Neural cell (in vitro differentiated cells): ENCODE measurements around the gene KIAA1958. TPM values are rescaled to one million over a fixed set of nuclear protein-coding genes. Genes with fewer than 3 reads are reported as not detected.

ENCODE experiments used
- H2AFZ ChIP-seq: fragments of 200-600, 300-800 bp; sonication (generic), shearing (Covaris generic); 2 replicates; pipeline ENCODE4 v1.6.0; 2014; ENCODE audit warnings: low read depth, mild to moderate bottlenecking, antibody characterized with exemption, low read length, moderate library complexity
- H3F3A ChIP-seq: fragments of 200-600 bp; shearing (Covaris generic); 2 replicates; pipeline ENCODE4 v1.6.1; 2016; ENCODE audit warnings: mild to moderate bottlenecking, moderate library complexity, mixed read lengths, antibody characterized with exemption, low read length; ENCODE audit not compliant: insufficient read depth, poor library complexity, severe bottlenecking
- H3K27ac ChIP-seq: fragments of 200-600, 300-800 bp; sonication (generic), shearing (Covaris generic); 2 replicates; pipeline ENCODE4 v1.5.1; 2014; ENCODE audit warnings: mild to moderate bottlenecking, low read length, moderate library complexity
- H3K27me3 ChIP-seq: fragments of 300-800, 200-600 bp; sonication (generic), shearing (Covaris generic); 2 replicates; pipeline ENCODE4 v1.6.0; 2014; ENCODE audit warnings: mild to moderate bottlenecking, low read depth, low read length, moderate library complexity; ENCODE audit not compliant: insufficient read depth
- H3K36me3 ChIP-seq: fragments of 300-800, 200-600 bp; sonication (generic), shearing (Covaris generic); 2 replicates; pipeline ENCODE4 v1.5.1; 2014; ENCODE audit warnings: mild to moderate bottlenecking, antibody characterized with exemption, low read length, moderate library complexity; ENCODE audit not compliant: insufficient read depth
- H3K4me2 ChIP-seq: fragments of 300-800, 200-600 bp; sonication (generic), shearing (Covaris generic); 2 replicates; pipeline ENCODE4 v1.6.0; 2014; ENCODE audit warnings: mild to moderate bottlenecking, low read length
- H3K4me3 ChIP-seq: fragments of 300-800, 200-600 bp; sonication (generic), shearing (Covaris generic); 2 replicates; pipeline ENCODE4 v1.5.1; 2014; ENCODE audit warnings: mild to moderate bottlenecking, low read length, moderate library complexity
- H3K79me2 ChIP-seq: fragments of 200-600 bp; shearing (Covaris generic); replicated peaks from 2 replicates; pipeline ENCODE4 v1.6.0; 2014; ENCODE audit warnings: mild to moderate bottlenecking, low read length, moderate library complexity; ENCODE audit not compliant: insufficient read depth
- H3K9ac ChIP-seq: fragments of 300-800, 200-600 bp; sonication (generic), shearing (Covaris generic); 2 replicates; pipeline ENCODE4 v1.6.1; 2016; ENCODE audit warnings: mild to moderate bottlenecking, low read length, mixed read lengths
- H3K9me2 ChIP-seq: fragments of 200-600 bp; shearing (Covaris generic); 2 replicates; pipeline ENCODE4 v1.6.1; 2016; ENCODE audit warnings: mild to moderate bottlenecking, low read length, mixed read lengths; ENCODE audit not compliant: insufficient read depth
- H3K9me3 ChIP-seq: fragments of 200-600, 300-800 bp; sonication (generic), shearing (Covaris generic); 2 replicates; pipeline ENCODE4 v1.6.1; 2016; ENCODE audit warnings: mild to moderate bottlenecking, mixed run types, low read length, moderate library complexity, mixed read lengths
- H4K20me1 ChIP-seq: fragments of 200-600 bp; shearing (Covaris generic); 2 replicates; pipeline ENCODE4 v1.6.1; 2016; ENCODE audit warnings: mild to moderate bottlenecking, mixed run types; ENCODE audit not compliant: insufficient read depth
- EP300 ChIP-seq: fragments of 450-650 bp; conservative IDR thresholded peaks from 2 replicates; pipeline ENCODE4 v1.6.1; 2014; ENCODE audit warnings: antibody characterized with exemption, mild to moderate bottlenecking, moderate library complexity; ENCODE audit not compliant: poor library complexity, severe bottlenecking
- EZH2 ChIP-seq: fragments of 200-600, 300-800 bp; shearing (Covaris generic), sonication (generic); IDR thresholded peaks from 2 replicates; pipeline ENCODE4 v1.6.1; 2014; ENCODE audit warnings: antibody characterized with exemption, low read length, borderline replicate concordance, mild to moderate bottlenecking; ENCODE audit not compliant: insufficient read depth, poor library complexity, severe bottlenecking
- MXI1 ChIP-seq: fragments of 450-650 bp; conservative IDR thresholded peaks from 2 replicates; pipeline ENCODE4 v1.6.1; 2014; ENCODE audit warnings: antibody characterized with exemption, mild to moderate bottlenecking; ENCODE audit not compliant: poor library complexity, severe bottlenecking
- POLR2AphosphoS5 ChIP-seq: IDR thresholded peaks from 2 replicates; pipeline ENCODE4 v1.6.1; 2012
- RAD21 ChIP-seq: fragments of 450-650 bp; conservative IDR thresholded peaks from 2 replicates; pipeline ENCODE4 v1.6.1; 2014; ENCODE audit warnings: antibody characterized with exemption, mild to moderate bottlenecking, moderate library complexity
- SMC3 ChIP-seq: fragments of 450-650 bp; conservative IDR thresholded peaks from 2 replicates; pipeline ENCODE4 v1.6.1; 2014; ENCODE audit warnings: antibody characterized with exemption, mild to moderate bottlenecking, moderate library complexity; ENCODE audit not compliant: poor library complexity
- TAF1 ChIP-seq: IDR thresholded peaks from 2 replicates; pipeline ENCODE4 v1.6.1; 2012; ENCODE audit warnings: low read depth
- polyA plus RNA-seq: library from polyadenylated mRNA; depleted of rRNA; stranded (reverse); fragments of >200 nt; gene quantifications from 2 replicates; pipeline ENCODE4 v1.2.3, GENCODE V29; 2014
- TF ChIP-seq, protein P1 (sequence below): fragments of 450-650 bp; IDR thresholded peaks from 2 replicates; pipeline ENCODE4 v1.5.1; 2014; ENCODE audit warnings: antibody characterized with exemption, mild to moderate bottlenecking, moderate library complexity; ENCODE audit not compliant: poor library complexity, severe bottlenecking
- TF ChIP-seq, protein P2 (sequence below): IDR thresholded peaks from 2 replicates; pipeline ENCODE4 v1.6.1; 2012; ENCODE audit warnings: borderline replicate concordance

Gene KIAA1958
- polyA plus RNA-seq, 1 donor from 2014 or later: 8.4 TPM

GRCh38 chr9:112520069-112520468 lies 33.4 kb downstream of the KIAA1958 start:
- Histone ChIP-seq H3K9me3 (no peaks in the 10 kb centered on the region), H3K4me3 (no peak overlapping the region), H3K36me3 (no peaks in the 10 kb centered on the region), H3F3A (no peaks in the 10 kb centered on the region), H2AFZ (no peak overlapping the region), H3K27ac (no peak overlapping the region), H4K20me1 (no peaks in the 10 kb centered on the region), H3K27me3 (no peaks in the 10 kb centered on the region), H3K9ac (no peak overlapping the region), H3K4me2 (no peak overlapping the region), H3K79me2 (peaks cover 66% of the 10 kb centered on the region), H3K9me2 (no peaks in the 10 kb centered on the region)
- TF ChIP-seq POLR2AphosphoS5 (no peak), SMC3 (no peak), EP300 (no peak), RAD21 (no peak), TAF1 (no peak), EZH2 (no peak), MXI1 (no peak)
- TF ChIP-seq, protein P1, sequence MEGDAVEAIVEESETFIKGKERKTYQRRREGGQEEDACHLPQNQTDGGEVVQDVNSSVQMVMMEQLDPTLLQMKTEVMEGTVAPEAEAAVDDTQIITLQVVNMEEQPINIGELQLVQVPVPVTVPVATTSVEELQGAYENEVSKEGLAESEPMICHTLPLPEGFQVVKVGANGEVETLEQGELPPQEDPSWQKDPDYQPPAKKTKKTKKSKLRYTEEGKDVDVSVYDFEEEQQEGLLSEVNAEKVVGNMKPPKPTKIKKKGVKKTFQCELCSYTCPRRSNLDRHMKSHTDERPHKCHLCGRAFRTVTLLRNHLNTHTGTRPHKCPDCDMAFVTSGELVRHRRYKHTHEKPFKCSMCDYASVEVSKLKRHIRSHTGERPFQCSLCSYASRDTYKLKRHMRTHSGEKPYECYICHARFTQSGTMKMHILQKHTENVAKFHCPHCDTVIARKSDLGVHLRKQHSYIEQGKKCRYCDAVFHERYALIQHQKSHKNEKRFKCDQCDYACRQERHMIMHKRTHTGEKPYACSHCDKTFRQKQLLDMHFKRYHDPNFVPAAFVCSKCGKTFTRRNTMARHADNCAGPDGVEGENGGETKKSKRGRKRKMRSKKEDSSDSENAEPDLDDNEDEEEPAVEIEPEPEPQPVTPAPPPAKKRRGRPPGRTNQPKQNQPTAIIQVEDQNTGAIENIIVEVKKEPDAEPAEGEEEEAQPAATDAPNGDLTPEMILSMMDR: no peak
- TF ChIP-seq, protein P2, sequence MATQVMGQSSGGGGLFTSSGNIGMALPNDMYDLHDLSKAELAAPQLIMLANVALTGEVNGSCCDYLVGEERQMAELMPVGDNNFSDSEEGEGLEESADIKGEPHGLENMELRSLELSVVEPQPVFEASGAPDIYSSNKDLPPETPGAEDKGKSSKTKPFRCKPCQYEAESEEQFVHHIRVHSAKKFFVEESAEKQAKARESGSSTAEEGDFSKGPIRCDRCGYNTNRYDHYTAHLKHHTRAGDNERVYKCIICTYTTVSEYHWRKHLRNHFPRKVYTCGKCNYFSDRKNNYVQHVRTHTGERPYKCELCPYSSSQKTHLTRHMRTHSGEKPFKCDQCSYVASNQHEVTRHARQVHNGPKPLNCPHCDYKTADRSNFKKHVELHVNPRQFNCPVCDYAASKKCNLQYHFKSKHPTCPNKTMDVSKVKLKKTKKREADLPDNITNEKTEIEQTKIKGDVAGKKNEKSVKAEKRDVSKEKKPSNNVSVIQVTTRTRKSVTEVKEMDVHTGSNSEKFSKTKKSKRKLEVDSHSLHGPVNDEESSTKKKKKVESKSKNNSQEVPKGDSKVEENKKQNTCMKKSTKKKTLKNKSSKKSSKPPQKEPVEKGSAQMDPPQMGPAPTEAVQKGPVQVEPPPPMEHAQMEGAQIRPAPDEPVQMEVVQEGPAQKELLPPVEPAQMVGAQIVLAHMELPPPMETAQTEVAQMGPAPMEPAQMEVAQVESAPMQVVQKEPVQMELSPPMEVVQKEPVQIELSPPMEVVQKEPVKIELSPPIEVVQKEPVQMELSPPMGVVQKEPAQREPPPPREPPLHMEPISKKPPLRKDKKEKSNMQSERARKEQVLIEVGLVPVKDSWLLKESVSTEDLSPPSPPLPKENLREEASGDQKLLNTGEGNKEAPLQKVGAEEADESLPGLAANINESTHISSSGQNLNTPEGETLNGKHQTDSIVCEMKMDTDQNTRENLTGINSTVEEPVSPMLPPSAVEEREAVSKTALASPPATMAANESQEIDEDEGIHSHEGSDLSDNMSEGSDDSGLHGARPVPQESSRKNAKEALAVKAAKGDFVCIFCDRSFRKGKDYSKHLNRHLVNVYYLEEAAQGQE: no peak

- Histone ChIP-seq H2AFZ (no peak overlapping the region), H3K36me3 (no peaks in the 10 kb centered on the region), H3K9me2 (no peaks in the 10 kb centered on the region), H3K27me3 (no peaks in the 10 kb centered on the region), H3K27ac (no peak overlapping the region), H3K4me3 (no peak overlapping the region), H3K4me2 (no peak overlapping the region), H3K9me3 (no peaks in the 10 kb centered on the region), H3F3A (no peaks in the 10 kb centered on the region), H3K79me2 (peaks cover 70% of the 10 kb centered on the region), H3K9ac (no peak overlapping the region), H4K20me1 (no peaks in the 10 kb centered on the region)
- TF ChIP-seq, protein P2: no peak
- TF ChIP-seq POLR2AphosphoS5 (no peak), MXI1 (no peak), EP300 (no peak), EZH2 (no peak), TAF1 (no peak), RAD21 (no peak)
- TF ChIP-seq, protein P1: no peak
Measured at GRCh38 chr9:112520656-112521055, 34.0 kb downstream of the KIAA1958 start.
